SJCRH30 (cell line): ENCODE measurements around the gene TBC1D1. TPM values are rescaled to one million over a fixed set of nuclear protein-coding genes. Genes with fewer than 3 reads are reported as not detected.

Experiments used
- DNase-seq, 2 experiments: peaks; one replicate each; pipeline ENCODE4 v3.0.0-alpha.2; 2015 to 2020
- H3K27ac ChIP-seq: fragments of 250-450 bp; sonication (Bioruptor Pico); 2 replicates; pipeline ENCODE4 v1.5.1; 2020; ENCODE audit warnings: mild to moderate bottlenecking, moderate library complexity
- H3K27me3 ChIP-seq: fragments of 250-450 bp; sonication (Bioruptor Pico); 2 replicates; pipeline ENCODE4 v1.5.1; 2020; ENCODE audit warnings: mild to moderate bottlenecking, moderate library complexity
- H3K36me3 ChIP-seq: fragments of 250-450 bp; sonication (Bioruptor Pico); 2 replicates; pipeline ENCODE4 v1.5.1; 2020; ENCODE audit warnings: mild to moderate bottlenecking, moderate library complexity
- H3K4me1 ChIP-seq: fragments of 250-450 bp; sonication (Bioruptor Pico); 2 replicates; pipeline ENCODE4 v1.5.1; 2020; ENCODE audit warnings: mild to moderate bottlenecking, moderate library complexity
- H3K4me3 ChIP-seq: fragments of 250-450 bp; sonication (Bioruptor Pico); 2 replicates; pipeline ENCODE4 v1.5.1; 2020; ENCODE audit warnings: mild to moderate bottlenecking, moderate library complexity
- H3K9me3 ChIP-seq: fragments of 250-450 bp; sonication (Bioruptor Pico); replicated peaks from 2 replicates; pipeline ENCODE4 v1.5.1; 2020; ENCODE audit warnings: mild to moderate bottlenecking, moderate library complexity
- total RNA-seq: library from RNA; depleted of rRNA; stranded (reverse); fragments of >200 nt; shearing (Covaris generic); gene quantifications from 2 replicates; pipeline ENCODE4 v1.2.3, GENCODE V29; 2014; rRNA removed

TBC1D1 gene
- total RNA-seq: 80.3 and 91.1 TPM in 2 replicates

DNA sequence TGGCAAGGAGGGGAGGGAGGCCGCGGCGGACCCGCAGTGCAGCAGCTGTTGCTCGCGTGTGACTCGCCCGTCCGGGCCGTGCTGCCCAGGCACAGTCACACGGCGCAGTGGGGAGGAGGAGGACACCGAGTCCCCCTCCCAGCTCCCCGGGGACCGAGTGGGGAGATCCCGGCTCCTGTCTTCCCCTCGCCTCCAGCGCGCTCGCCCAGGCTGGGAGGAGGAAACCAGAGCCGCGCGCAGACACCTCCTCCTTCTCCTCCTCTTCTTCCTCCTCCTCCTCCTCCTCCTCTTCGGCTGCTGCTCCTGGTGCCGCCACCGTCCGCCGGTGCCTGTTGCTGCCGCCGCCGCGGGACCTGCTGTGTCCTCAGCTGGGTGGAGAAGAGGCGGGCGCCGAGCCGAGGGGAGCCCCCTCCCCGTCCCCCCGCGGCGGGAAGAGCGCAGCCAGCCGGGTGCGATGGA lies at the start of gene TBC1D1:
TBC1D1 (plus strand) TSS at position 284 of the 459 bp plus-strand sequence. CDS start 11,012 bp downstream, outside the sequence.
- DNase-seq: peak; percentile 52 to 55
- Histone ChIP-seq H3K9me3 (no peaks in the 10 kb centered on the region), H3K4me3 (peak within 1 kb of the TSS; percentile 64), H3K36me3 (no peaks in the 10 kb centered on the region), H3K27me3 (peaks cover 13% of the 10 kb centered on the region), H3K27ac (no peak within 1 kb of the TSS), H3K4me1 (peaks cover 3% of the 10 kb centered on the region; the same call in 1 of the 2 replicates)

- H3K9me3 ChIP-seq: no peaks in the 10 kb centered on the region
- peaks cover 53% of the 10 kb centered on the region for H3K36me3 ChIP-seq
- peaks cover 3% of the 10 kb centered on the region; the same call in 1 of the 2 replicates for H3K4me1 ChIP-seq
- no peak for DNase-seq
- H3K27me3 ChIP-seq: no peaks in the 10 kb centered on the region
- no peak overlapping the region for H3K4me3 ChIP-seq
- no peak overlapping the region for H3K27ac ChIP-seq
Measured at GRCh38 chr4:37844204-37844603, 46.7 kb upstream of the TBC1D1 start.

- no peak for DNase-seq
- peaks cover 3% of the 10 kb centered on the region; the same call in 1 of the 2 replicates for H3K4me1 ChIP-seq
- H3K36me3 ChIP-seq: peaks cover 45% of the 10 kb centered on the region
- no peak overlapping the region for H3K27ac ChIP-seq
- H3K4me3 ChIP-seq: no peak overlapping the region
- H3K9me3 ChIP-seq: no peaks in the 10 kb centered on the region
- no peaks in the 10 kb centered on the region for H3K27me3 ChIP-seq
Measured at GRCh38 chr4:37845201-37845600, 45.7 kb upstream of the TBC1D1 start.

DNA sequence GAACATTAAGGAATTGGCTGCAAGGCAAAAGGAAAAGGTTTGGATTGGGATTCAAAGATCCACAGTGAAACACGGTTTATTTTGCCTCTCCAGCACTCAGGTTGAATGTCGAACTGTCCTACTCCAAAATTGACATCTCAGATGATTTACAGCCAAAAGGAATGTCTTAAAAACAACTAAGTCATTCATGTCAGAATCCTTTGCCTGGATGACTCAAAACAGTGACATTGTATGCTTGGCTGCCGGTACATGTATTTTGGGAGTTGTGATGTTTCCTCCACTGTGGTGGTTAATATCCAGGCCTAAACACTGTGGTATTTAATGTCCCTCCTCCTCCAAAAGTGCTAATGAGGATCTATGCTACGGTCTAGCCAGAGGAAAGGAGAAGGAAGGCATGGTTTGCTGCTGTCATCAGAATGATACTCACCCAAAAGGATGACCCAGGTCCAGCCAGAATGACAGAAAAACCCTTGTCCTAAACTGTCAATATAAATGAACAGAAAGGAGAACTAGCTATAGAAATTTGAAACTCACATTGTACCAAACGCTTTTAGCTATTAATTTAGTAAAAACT lies 43.5 kb upstream of the TBC1D1 start:
- no peak overlapping the region for H3K4me3 ChIP-seq
- no peak for DNase-seq
- no peaks in the 10 kb centered on the region for H3K9me3 ChIP-seq
- H3K27me3 ChIP-seq: no peaks in the 10 kb centered on the region
- H3K36me3 ChIP-seq: peaks cover 47% of the 10 kb centered on the region
- no peak overlapping the region for H3K27ac ChIP-seq
- H3K4me1 ChIP-seq: peaks cover 3% of the 10 kb centered on the region; the same call in 1 of the 2 replicates

DNA sequence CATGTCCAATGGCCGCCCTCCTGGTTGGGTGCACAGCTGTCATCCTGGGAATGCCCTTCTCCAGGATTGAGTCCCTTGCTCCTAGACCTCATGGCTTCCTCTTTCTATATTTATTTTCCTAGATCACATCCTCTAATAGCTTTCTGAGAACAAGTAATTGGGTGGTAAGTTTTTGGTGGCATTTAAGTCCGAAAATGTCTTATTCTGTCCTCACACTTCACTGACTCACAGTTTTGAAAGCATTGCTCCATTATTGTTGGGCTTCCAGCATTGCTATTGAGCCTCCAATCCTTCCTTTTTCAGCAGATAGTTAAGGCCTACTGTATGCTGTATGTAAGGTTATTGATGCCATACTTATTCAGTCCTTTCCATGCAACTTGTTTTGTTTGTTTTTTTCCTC lies 38.5 kb upstream of the TBC1D1 start:
- Histone ChIP-seq H3K4me3 (no peak overlapping the region), H3K36me3 (peaks cover 43% of the 10 kb centered on the region), H3K4me1 (peaks cover 3% of the 10 kb centered on the region; the same call in 1 of the 2 replicates), H3K27ac (no peak overlapping the region), H3K27me3 (no peaks in the 10 kb centered on the region), H3K9me3 (no peaks in the 10 kb centered on the region)
- no peak for DNase-seq

DNA sequence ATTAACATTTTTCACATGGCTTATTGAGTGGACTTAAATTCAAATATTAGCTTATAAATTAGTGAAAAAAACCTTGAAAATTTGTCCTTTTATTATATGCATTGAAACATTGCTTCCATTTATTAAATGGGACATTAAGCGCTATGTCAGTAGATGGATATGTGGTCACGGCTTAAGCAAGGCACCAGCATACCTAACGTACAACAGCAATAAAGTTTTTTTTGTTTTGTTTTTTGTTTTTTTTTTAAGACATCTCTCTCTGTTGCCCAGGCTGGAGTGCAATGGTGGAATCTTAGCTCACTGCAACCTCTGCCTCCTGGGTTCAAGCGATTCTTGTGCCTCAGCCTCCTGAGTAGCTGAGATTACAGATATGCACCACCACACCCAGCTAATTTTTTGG lies 32.8 kb upstream of the TBC1D1 start:
- no peak overlapping the region for H3K27ac ChIP-seq
- H3K27me3 ChIP-seq: no peaks in the 10 kb centered on the region
- H3K36me3 ChIP-seq: peaks cover 31% of the 10 kb centered on the region
- DNase-seq: no peak
- no peaks in the 10 kb centered on the region for H3K9me3 ChIP-seq
- H3K4me3 ChIP-seq: no peak overlapping the region
- H3K4me1 ChIP-seq: no peaks in the 10 kb centered on the region

DNA sequence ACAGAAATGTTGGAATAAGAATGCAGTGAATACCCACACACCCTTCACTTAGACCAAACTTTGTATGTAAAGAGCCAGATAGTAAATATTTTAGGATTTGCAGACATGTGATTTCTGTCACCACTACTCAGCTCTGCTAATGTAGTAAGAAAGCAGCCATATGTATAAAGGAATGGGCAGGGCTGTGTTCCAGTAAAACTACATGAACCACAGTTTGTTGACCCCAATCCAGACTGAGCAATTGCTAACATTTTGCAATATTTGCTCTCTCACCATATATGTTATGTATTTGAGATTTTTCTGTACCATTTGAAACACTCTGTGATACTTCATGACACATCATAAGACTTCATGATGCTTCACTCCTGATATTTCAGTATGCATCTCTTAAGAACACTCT lies 32.0 kb upstream of the TBC1D1 start:
- Histone ChIP-seq H3K4me1 (no peaks in the 10 kb centered on the region), H3K4me3 (no peak overlapping the region), H3K27ac (no peak overlapping the region), H3K9me3 (no peaks in the 10 kb centered on the region), H3K36me3 (peaks cover 26% of the 10 kb centered on the region), H3K27me3 (no peaks in the 10 kb centered on the region)
- no peak for DNase-seq

DNA sequence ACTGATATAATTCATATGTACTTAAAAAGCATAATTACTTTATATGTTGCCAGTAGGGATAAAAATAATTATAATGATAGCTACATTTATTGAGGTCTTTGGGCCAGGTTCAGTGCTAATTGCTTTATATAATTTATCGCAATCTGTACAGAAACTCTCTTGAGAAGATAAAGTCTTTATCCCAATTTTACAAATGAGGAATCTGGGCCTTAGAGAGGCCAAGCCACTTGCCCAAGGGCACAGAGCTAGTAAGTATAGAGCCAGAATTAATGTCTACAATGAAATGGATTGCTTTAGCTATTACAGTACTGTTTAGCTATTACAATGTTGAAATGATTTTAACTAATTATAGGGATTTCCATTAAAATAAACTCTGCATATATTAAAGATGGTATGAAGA lies 30.6 kb upstream of the TBC1D1 start:
- no peaks in the 10 kb centered on the region for H3K27me3 ChIP-seq
- no peak overlapping the region for H3K27ac ChIP-seq
- peaks cover 24% of the 10 kb centered on the region for H3K36me3 ChIP-seq
- no peaks in the 10 kb centered on the region for H3K9me3 ChIP-seq
- H3K4me3 ChIP-seq: no peak overlapping the region
- no peaks in the 10 kb centered on the region for H3K4me1 ChIP-seq
- no peak for DNase-seq

GRCh38 chr4:37862961-37863360 lies 27.9 kb upstream of the TBC1D1 start:
- H3K9me3 ChIP-seq: no peaks in the 10 kb centered on the region
- no peak overlapping the region for H3K27ac ChIP-seq
- no peaks in the 10 kb centered on the region for H3K4me1 ChIP-seq
- H3K27me3 ChIP-seq: no peaks in the 10 kb centered on the region
- no peak for DNase-seq
- H3K4me3 ChIP-seq: no peak overlapping the region
- peaks cover 13% of the 10 kb centered on the region for H3K36me3 ChIP-seq

DNA sequence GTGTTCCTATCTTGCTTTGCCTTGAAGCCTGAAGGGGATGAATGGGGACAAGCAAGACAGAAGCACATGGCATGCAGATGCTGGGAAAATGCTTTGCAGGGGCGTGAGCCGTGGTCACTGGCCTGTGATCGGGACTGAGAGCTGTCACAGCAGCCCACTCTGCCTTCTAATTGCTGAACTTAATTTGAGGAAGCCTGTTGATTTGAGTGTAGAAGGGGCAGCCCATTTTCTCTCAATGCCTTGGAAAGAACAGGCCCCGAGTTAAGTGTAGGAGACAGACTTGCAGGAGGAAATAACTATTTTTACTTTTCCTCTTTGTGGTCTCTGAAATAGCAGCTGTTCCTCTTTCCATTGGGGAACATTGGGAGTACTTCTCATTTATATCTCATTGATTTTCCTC lies 26.1 kb upstream of the TBC1D1 start:
- H3K27me3 ChIP-seq: no peaks in the 10 kb centered on the region
- H3K4me3 ChIP-seq: no peak overlapping the region
- no peak for DNase-seq
- H3K4me1 ChIP-seq: no peaks in the 10 kb centered on the region
- no peak overlapping the region for H3K27ac ChIP-seq
- H3K36me3 ChIP-seq: peaks cover 13% of the 10 kb centered on the region
- no peaks in the 10 kb centered on the region for H3K9me3 ChIP-seq

GRCh38 chr4:37865450-37865849 lies 25.4 kb upstream of the TBC1D1 start:
- Histone ChIP-seq H3K36me3 (peaks cover 13% of the 10 kb centered on the region), H3K4me1 (no peaks in the 10 kb centered on the region), H3K4me3 (no peak overlapping the region), H3K9me3 (no peaks in the 10 kb centered on the region), H3K27ac (no peak overlapping the region), H3K27me3 (no peaks in the 10 kb centered on the region)
- no peak for DNase-seq

DNA sequence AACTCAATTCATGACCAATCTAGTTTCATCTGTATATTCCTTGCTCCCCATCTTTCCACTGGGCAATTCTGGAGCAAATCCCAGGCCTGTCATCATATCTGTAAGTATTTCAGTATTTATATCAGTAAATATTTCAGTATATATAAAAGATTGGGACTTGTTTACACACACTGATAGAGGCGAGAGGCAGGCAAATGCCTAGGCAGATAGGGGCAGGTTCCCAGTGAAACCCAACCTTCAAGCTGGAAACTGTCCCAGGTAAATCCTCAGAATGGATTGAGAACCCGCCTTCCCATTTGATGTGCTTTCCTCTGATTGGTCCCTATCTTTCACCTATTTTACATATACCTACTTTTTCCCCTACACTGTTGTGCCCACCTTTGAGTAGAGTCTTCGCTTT lies 23.8 kb upstream of the TBC1D1 start:
- Histone ChIP-seq H3K4me3 (no peak overlapping the region), H3K9me3 (no peaks in the 10 kb centered on the region), H3K27me3 (no peaks in the 10 kb centered on the region), H3K36me3 (peaks cover 10% of the 10 kb centered on the region), H3K4me1 (no peaks in the 10 kb centered on the region), H3K27ac (no peak overlapping the region)
- no peak for DNase-seq

GRCh38 chr4:37868238-37868637 lies 22.6 kb upstream of the TBC1D1 start:
- no peak for DNase-seq
- H3K4me1 ChIP-seq: no peaks in the 10 kb centered on the region
- no peaks in the 10 kb centered on the region for H3K36me3 ChIP-seq
- H3K27me3 ChIP-seq: no peaks in the 10 kb centered on the region
- no peak overlapping the region for H3K27ac ChIP-seq
- H3K4me3 ChIP-seq: no peak overlapping the region
- H3K9me3 ChIP-seq: no peaks in the 10 kb centered on the region

DNA sequence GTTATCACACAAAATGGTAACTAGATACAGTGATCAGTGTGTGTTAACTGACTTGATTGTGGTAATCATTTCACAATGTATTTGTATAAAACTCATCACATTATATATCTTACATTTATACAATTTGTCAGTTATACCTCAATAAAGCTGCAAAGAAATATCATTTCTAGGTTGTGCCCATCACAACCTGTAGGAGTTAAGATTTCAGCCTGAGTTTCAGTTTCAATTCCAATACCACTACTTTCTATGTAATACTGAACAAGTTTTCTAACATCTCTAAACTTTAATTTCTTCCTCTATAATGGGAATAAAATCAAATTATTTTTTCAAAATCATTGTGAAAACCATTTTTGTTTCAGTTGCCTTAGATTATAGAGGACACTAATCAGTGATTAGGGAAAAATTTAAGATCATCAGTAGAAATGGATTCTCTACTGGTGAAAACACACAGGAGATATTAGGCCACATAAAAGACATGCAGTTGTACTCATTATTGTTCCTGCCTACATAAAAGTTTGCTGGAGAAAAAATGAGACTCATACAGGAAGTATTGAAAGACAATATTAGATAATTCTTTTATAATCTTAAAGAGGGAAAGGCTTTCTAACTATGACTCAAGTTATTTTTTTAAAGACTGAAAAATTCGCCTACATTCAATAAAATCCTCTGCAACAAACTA lies 18.4 kb upstream of the TBC1D1 start:
- no peaks in the 10 kb centered on the region for H3K9me3 ChIP-seq
- H3K27me3 ChIP-seq: no peaks in the 10 kb centered on the region
- H3K4me1 ChIP-seq: no peaks in the 10 kb centered on the region
- no peak overlapping the region for H3K27ac ChIP-seq
- H3K36me3 ChIP-seq: no peaks in the 10 kb centered on the region
- no peak for DNase-seq
- H3K4me3 ChIP-seq: no peak overlapping the region

- no peaks in the 10 kb centered on the region for H3K36me3 ChIP-seq
- no peaks in the 10 kb centered on the region for H3K27me3 ChIP-seq
- no peak overlapping the region for H3K4me3 ChIP-seq
- H3K4me1 ChIP-seq: no peaks in the 10 kb centered on the region
- no peaks in the 10 kb centered on the region for H3K9me3 ChIP-seq
- no peak overlapping the region for H3K27ac ChIP-seq
- DNase-seq: no peak
Measured at GRCh38 chr4:37873386-37873785, 17.5 kb upstream of the TBC1D1 start.

- no peaks in the 10 kb centered on the region for H3K9me3 ChIP-seq
- H3K36me3 ChIP-seq: no peaks in the 10 kb centered on the region
- H3K4me1 ChIP-seq: no peaks in the 10 kb centered on the region
- H3K27me3 ChIP-seq: no peaks in the 10 kb centered on the region
- no peak overlapping the region for H3K4me3 ChIP-seq
- H3K27ac ChIP-seq: no peak overlapping the region
- no peak for DNase-seq
Measured at GRCh38 chr4:37876156-37876555, 14.7 kb upstream of the TBC1D1 start.
